ENCODE results near the gene GABRB3.

The GABRB3 gene

DNA sequence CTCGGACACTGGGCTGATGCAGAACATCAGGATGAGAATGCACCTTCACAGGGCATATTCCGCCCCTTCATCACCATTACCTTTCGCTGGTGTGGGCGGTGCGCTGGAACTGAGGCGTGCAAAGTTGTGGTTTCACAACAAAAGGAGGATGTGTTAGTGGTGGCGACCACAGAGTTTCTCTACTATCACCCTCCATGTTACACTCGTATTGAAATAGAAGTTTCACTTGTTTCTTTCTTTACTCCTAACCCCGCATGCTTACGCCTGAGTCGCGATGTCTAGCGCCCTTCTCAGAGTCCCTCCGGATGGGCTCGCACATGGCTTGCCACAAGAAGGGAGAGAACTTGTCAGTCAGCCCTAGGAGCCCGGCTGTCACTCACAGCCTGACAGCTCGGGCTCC, 148.7 kb downstream of the GABRB3 start:
- DNase-seq: no peak

DNA sequence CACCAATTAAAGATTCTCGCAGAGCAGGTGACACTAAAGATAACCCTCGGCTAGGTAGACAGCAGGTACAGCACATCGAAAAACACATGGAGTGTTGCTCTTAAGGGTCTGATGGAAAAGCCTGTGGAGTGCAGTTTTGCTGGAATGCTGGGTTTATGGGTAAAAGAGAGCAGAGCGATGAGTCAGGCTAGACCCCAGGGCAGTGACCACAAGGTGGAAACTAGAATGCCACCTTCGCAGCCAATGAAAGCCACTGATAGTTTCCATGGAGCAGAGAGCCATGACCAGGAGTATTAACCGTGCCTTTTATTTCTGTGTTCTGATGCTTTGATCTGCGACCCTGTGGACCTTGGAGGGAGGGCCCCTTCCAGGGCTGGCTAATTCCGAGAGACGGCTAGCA, 149.8 kb downstream of the GABRB3 start:
- no peak for DNase-seq

DNA sequence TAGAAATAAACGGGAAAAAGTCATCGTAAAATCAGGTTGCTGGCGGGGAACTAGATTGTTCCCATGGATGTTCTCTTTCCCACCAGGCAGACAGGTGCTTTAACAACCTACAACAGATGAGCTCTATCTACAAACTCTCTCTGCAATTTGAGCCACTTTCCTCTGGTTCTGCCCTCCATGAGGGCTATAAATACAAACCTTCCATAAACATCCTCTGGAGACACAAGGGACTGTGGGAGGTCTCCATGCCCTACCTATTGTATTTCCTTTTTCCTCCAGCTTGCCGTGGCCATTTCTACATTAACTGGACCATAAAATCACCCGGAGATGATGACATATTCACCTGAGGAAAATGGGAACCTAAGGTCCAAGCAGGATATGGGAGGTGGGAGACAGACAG, 151.1 kb downstream of the GABRB3 start:
- DNase-seq: no peak

DNA sequence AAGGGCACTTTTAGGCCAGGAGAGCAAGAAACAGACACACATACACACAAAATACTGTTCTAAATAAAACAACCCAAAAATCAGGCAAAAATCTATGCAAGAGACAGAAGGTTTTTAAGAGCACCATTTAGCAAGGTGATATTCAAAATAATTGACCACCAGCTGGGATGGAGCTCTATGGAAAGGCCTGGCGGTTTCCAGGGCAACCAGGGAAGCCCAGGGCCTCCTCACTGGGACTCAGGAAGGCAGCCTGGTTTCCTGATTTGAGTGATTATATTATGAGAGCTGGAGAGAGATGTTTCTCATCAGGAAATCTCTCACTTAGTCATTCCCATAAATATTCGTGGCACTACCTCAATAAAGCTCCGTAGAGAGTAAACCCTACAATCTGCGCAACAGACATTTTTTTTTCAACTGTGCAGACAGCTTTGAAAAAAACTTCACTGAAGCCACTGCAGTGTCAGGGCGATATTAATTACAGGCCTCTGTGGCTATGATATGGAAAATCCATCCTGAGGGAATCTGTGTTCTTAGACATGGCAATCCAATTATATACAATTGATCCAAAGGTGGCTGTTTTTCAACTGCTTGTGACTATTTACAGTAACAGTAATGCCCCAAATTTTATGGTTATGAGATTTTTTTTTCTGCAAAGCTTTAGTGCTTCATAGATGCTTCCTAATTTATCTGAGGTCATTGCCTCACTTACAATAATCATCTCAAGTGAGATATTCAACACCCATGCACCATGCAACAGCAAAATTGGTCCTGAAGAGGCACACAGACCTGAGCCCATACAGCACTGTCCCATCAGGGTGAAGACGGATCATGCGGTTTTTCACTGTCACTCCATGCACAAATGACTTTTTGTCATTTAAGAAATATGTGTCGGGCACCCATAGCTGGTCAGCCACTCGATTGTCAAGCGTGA, 152.1 kb downstream of the GABRB3 start:
- no peak for DNase-seq

DNA sequence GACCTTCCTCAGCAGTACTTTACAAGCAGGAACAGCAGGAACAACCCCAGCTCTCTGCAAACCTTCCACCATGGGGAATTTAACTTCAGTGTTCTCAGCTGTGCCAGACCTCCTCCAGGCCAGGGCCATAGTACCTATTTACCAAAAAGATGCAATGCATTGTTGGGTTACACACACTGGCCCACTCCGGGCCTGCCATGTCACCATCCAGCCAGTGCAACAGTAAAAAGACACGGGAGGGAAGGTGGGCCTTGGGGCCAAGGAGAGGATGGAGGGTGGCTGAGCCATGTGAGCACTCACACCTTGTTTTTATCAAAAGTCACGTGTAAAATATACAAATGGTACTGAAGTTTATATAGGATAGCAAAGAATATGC, 157.0 kb downstream of the GABRB3 start:
- DNase-seq: no peak

DNA sequence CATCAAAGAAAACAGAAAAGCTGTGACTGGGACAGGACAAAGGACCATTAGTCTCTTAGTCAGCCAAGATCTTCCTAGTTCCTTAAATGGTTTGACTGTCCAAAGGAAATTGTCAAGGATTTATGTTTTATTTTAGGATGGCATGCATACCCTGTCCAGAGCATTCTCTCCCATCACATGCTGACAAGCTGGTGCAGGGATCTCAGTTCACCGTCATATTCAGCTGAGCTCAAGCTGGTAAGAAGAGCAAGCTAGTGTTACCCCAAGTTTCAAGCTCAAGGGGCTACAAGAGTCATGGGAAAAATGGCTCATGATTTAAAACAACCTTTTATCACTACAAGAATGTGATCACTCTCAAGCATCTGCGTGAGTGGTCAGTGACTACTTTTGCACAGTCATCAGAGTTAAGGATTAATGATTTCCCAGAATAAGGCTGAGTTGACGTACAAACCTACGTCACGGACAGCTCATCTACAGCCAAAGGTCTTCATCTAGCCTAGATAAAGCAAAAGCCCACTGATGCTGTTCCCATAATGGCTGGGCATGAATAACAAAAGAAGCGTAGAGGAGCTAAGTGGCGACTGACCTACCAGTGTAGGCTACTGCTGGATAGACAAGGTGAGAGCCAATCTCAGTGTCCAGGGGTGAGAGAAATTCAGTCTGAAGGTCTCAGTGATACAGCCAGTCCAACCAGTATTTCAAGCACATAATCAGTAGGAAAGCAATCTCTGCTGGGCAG, 157.5 kb downstream of the GABRB3 start:
- DNase-seq: no peak

DNA sequence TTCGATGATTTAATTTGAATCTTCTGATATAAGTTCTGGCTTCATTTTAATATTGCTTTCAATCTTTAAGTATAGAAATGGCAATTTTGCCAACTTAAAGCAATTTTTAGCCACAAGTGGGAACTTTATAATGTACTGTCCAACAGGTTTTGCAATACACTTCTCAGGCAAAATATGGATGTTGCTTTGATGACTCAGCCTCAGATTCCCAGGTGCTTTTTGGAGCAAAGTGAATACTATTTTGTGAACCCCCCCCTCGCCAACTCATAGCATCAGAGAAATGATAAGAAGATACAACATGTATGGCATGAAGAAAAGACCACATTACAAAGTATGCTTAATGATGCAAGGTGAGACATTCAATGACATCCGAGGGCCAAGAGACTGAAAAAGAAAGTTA, 158.1 kb downstream of the GABRB3 start:
- DNase-seq: no peak

DNA sequence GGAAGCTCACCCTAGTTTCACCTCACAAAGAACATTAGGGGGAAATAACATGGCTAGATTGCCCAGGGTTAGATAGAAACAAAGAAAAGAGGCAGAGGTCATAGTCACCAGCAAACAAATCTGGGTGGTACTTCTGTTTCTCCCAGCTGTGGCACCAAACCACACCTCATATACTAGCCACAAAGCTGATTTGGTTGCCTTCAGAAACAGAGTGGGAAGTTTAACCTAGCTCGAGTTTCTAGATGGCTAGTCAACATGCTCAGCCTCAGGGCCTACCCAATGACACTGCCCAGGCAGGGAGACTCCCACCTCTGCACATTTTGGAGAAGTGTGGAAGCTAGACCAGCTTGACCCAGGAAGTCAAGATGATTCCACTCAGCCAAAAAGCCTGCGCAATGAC, 174.2 kb downstream of the GABRB3 start:
- no peak for DNase-seq

DNA sequence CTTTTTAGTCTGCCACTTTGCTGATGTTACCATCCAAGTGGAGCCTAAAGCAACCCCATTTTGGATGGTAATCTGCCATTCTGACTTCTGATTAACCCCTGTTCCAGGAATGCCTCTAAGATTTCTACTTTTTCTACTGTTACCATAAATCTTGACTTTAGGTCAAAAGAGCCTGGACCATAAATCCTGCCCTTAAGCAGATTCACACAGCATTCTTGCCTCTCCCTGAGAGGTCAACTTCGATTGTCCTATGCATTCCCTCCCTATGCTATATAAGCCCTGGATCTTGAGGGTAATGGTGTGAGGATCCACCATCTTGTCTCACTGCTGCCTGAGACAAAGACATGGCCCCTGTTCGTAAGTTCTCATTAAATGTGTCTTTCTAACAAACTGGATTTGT, 177.3 kb downstream of the GABRB3 start:
- DNase-seq: no peak

DNA sequence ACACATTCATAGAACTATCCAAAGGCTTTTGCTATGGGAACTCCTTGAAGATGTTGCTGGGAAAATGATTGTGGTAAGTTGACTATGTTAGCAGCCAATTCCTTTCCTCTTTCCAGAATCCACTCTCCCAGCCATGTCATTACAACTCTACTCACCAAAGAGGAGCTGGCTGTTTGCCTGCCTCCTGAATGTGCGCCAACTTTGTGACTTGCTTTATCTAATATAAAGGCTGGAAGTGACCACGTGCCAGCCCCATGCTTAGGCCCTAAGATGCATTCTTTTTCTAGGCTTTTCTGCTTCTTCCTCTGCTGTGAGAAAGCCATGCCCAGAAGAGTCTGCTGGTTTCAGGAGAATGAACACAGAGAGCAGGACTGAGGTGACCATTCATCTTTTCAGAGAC, 182.2 kb downstream of the GABRB3 start:
- DNase-seq: no peak

DNA sequence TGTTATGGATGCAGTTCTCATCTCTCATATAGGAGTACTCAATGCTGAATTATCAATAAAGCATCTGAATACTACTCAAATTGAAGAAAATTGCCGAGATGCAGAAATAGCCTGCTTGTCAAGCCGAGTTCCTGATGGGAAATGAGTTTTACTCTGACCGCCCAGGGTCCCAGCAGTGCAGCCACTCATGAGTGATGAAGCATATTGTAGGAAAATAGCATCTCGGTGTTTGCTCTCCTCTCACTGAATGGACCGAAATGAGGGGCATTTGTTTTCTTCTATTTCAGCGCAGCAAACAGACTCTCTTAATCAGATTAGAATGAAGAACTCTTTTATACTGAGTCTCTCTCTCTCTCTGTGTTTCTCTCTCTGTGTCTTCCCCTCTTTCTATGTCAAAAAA, 190.0 kb downstream of the GABRB3 start:
- DNase-seq: no peak

DNA sequence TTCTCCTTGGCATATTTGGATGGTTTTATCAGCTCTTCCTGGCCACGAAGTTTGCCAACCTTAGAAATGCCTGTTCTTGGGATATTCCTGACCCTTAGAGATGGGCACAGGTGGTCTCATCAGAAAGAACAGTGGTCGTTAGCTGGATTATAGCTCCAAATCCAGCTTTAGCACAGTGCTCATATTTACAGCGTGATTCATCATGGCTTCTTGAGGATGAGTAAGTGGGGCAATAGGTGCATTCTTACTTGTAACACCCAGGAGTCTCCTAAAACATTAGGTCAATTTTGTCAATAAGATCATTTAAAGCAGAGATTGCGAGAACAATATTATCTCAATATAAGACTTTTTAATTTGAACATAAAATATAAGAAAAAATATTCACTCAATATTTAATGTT, 191.9 kb downstream of the GABRB3 start:
- DNase-seq: no peak

DNA sequence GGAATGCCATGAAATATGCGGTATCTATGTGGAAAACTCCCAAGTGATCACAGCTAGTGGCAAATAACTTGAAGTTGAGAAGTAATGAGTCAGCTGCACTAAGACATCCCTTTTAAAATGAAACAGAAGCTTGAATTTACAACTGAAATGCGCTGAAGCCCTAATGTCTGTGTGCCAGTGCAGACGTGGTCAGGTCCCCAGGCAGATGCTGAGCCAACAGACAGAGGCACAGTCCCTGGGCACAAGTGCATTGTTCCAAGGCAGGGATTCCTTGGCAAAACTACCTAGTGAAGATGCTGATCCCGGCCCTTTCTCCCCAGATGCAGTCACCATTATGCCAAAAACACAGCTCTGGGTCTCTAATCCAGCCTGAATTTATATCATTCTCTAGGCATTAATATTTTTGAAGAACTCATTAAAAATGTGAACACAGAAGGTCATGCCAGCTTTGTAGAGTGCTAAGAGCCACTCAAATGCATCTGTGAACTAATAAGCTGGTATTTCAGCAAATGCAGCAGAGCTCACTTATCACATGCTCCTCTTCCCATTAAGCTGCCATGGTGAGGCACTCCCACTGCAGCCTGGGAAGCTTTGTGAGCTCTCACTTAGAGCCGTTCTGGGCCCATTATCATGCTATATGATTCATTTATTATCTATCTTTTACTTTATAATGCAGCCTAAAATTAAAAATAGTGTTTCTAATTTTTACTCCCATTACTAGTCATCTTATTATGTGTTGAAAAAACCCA, 200.1 kb downstream of the GABRB3 start:
- DNase-seq: no peak

DNA sequence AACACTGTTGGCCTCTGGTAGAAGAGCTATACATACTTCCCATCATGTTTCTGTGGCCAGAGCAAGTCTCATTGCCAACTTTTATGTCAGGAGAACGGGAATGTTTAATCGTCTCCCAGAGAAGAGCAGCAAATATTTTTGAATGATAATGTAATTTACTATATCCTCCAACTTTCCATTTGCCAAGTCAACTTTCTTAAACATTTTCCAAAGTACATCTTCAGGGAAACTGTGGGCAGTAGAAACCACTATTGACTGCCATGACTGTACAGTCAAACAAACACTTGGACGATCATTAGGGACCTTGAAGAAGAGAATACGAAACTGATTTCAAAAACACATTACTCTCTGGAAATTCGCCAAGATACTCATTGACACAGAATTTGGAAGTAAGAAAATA, 201.5 kb downstream of the GABRB3 start:
- DNase-seq: no peak

DNA sequence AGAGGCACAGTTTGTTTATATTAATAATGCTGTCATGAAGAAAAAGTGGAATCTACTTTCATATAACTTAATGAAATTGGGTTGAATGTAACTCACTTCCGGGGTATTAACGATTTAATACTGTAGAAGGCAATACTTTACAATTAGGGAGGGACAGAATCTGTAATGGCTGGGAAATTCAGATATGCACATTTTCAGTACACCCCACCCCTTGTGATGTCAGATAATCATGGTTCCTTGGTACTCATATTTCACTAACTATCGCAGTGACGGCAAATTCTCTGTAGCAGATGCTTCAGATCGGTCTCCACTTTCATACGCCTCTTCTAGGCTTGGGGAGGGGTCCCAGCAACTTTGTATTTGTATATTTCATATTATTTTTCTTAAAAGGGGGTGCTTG, 207.3 kb downstream of the GABRB3 start:
- no peak for DNase-seq

DNA sequence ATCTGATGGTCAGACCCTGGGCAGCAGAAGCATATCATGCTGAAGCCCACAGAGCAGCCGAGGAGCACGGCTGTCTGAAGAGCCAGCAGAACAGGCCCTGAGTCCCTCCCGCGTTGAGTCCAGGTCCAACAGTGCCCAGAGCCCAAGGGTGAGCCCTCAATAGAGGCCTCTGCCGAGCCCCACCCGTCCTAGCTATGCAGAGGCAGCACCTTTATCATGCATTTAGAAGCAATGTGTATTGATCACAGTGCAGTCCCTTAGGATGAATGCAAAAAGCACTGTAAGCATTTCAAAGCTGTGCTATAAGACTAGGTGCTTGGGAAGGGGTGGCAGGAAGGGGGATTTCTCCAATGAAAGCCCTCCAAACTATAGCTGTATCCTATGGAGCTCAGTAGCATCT, 208.5 kb downstream of the GABRB3 start:
- DNase-seq: no peak

DNA sequence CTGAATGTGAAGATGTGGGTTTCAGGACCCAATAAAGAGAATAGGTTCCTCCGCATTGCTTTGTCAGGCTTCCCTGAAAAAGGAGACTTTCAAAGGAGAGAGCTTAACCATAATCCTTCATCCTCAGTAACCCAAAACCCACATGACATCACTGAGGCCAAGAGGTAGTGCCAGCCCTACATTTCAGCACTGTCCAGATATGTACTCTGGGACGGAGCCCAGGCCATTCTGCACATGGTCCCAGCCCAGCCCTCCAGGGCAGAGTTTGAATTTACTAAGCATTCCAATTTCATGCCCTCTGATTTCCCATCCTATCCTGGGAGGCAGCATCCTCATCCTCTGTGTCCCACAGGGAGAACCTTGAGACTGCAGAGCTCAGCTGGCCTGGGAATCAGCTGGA, 210.5 kb downstream of the GABRB3 start:
- no peak for DNase-seq

DNA sequence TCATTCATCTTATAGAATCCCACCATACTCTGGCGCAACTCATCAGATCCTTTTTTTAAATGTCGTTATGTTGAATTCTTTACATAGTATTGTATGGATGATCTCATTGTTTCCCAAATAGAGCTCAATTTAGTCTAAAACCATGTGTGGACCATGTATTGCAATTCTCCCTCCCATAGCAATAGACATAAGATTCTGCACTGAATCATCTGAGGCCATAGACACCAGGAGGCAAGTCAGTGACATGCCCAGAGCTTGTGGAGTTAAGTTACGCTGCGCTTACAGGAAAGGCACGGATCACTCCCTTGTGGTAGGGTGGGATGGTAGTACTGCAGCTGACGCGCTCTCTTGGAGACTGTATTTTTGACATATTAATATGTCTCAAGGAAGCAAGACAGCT, 211.0 kb downstream of the GABRB3 start:
- DNase-seq: no peak

DNA sequence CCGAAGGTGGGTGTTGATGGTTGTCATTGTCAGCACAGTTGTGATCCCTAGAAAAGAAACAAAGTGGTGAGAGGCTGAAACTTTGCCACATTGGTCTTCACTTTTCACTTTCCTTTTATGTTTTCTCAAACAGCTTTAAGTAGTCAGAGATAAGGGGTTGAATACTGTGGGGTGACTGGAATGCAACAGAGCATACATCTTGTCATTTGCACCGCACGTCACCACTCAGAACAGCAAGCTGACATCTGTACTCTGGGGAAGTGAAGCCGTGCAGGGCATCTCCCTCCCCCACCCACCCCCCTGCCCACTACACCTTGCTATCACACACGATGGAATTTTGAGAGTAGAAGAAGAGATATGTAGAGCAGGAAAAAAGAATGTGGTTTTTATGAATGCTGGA, 211.7 kb downstream of the GABRB3 start:
- DNase-seq: no peak

DNA sequence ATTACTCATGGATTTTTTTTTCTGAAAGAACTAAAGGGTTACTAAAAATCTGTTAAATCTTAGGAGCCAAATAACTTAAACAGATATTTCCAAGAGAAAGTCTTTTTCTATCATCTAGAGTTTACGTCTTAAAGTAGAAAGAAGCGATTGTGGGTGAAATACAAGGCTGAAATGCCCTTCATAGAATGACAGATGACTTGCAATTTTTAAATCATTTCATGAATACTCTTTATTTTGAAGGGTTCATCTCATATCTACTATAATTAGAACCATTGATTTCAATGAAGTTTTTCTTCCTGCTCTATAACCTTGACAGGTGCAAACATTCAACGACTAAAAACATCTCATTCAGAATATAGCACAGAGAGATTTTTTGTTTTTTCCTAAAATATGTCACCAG, 217.0 kb downstream of the GABRB3 start:
- DNase-seq: no peak

DNA sequence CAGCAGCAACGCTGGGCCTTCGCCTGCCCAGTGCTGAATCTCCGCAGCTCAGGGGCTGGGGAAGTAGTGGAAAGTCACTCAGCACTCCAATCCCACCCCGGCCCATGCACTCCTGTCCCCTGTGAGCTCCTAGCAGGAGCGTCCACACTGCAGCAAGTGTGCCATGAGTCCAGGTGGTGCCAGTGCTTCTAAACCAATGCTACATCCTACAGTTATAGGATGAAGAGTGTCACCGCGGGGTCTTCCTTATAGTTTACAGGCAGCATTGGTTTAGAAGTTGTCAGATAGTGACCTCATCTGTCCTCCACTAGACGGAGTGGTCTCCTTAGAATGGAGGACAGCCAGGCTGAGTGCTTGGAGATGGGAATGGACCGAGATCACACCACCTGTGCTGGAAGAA, 221.4 kb downstream of the GABRB3 start:
- no peak for DNase-seq

DNA sequence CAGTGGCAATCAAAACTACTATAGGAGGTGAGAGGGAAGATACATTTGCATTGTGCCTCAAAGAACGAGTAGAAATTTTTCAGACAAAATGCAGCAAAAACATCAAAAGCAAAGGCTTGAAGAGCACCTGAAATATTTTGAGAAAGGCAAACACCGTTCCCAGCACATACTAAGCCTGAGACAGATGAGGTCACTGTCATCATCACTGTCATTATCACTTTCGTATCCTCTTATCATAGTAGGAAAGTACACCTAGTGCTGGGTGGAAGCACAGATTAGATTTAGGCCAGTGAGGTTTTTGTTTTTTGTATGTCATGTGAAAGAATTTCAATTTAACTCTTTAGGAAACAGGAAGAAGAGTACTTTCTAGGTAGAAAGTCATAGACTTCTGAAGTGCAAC, 222.0 kb downstream of the GABRB3 start:
- DNase-seq: no peak

DNA sequence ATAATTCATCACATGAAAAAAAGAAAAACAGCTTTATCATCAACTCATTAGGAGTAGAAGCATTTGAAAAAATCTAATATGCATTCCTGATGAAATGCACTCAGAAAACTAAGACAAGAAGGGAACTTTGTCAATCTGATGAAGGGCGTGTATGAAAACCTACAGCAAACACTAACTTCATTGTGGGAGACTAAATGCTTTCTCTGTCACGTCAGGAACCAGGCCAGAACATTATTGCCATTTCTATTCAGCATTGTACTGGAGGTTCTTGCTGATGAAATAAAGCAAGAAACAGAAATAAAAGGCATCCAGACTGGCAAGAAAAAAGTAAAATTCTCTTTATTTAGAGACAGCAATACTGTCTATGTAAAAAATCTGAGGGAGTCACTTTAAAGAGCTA, 235.2 kb downstream of the GABRB3 start:
- no peak for DNase-seq

DNA sequence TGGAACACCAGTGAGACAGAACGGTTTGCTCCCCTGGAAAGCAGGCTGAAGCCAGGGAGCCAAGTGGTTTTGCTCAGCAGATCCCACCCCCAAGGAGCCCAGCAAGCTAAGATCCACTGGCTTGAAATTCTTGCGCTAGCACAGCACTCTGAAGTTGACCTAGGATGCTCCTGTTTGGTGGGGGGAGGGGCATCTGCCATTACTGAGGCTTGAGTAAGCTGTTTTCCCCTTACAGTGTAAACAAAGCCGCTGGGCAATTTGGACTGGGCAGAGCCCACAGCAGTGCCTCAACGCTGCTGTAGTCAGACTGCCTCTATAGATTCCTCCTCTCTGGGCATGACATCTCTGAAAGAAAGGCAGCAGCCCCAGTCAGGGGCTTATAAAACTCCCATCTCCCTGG, 241.4 kb downstream of the GABRB3 start:
- no peak for DNase-seq
